Suppressor macrophage (primary cell): ENCODE results near the gene CACNA1A.
A peak's percentile ranks its signal among the peaks of the same experiment; 100 is the strongest.

Experiments used
- DNase-seq, 4 experiments: peaks; one replicate each; pipeline ENCODE4 v3.0.0-alpha.2; 2020 to 2022

The CACNA1A gene

DNA sequence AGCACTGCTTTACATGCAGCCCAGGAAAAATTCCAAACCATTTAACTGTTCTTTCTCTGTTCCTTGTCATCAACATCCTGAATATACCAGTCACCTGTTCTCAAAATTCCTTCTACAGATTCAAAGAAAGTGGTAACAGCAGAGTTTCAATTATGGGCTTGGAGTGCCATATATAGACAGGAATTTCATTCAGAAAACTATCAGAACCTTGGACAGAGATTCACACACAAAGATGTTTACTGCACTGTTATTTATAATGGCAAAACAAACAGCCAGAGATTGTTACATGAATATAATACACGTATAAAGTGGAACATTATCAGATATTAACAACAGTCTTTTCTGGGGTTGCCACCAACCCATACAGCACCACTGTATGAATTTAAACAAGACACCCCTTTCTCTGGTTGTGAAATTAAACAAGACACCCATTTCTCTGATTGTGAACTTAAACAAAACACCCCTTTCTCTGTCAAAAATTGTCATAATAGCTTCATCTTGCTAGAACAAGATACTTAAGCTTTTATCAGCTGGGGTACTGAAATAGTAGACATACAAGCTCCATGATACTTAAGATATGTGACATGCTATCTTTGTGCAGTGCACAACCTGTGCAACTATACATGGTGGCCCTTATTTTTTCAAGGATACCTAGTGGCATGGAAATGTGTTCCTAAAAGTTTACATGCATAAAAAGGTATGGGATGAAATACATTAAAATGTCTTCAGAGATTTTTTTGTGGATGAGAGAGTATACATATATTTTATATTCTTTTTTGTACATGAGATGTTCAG is 12.6 kb downstream of the CACNA1A start:
- peak in 1 of 4 experiments; percentile 6 for DNase-seq

DNA sequence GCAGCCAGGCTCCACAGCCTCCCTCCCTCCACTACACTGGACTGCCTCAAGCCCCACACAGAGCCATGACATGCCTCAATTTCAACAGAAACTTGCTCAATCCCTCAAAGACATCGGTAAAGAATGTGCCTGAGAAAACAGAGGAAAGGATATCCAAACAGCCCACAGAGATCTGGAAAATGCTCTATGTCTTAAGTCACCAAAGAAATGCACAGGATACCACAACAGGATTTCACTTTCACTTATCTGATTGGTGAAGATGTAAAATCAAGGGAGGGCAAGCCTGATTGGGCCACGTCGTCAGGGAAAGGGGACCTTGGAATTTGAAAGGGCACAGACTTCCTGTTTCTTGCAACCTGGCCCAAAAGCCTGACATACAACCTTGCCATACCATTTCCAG is 14.2 kb downstream of the CACNA1A start:
- no peak for DNase-seq

DNA sequence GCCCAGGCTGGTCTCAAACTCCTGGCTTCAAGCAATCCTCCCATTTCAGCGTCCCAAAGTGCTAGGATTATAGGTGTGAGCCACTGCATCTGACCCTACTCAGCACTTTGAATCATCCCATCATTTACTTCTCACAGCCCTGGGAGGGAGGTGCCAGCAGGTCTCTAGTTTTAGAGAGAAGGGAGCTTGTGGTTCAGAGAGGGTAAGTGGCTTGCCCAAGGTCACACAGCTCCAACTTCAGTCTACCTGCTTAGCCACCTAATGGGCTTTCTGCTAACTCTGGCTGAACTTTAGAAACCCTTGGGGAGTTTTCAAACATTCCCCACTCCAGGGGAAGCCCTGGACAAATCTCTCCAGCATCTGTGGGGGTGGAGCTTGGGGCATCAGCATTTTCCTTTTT is 18.3 kb downstream of the CACNA1A start:
- DNase-seq: no peak

DNA sequence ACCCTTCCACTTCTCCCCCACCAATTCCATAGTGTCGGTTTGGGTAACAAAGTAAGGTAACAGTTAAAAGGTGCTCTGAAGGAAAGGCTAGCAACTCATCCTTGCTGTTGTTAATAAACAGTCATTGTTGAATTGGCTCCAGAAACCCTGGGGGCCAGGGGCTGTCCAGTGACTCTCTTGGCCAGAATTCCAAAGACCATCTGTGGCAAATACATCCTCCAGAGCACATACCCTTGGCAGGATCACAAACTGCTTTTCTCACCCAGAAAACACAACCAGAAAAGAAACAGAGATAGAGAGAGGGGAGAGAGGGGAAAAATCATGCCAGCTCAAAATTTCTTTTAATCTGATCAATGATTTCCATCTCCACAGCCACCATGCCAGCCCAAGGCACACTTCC is 22.1 kb downstream of the CACNA1A start:
- no peak for DNase-seq

DNA sequence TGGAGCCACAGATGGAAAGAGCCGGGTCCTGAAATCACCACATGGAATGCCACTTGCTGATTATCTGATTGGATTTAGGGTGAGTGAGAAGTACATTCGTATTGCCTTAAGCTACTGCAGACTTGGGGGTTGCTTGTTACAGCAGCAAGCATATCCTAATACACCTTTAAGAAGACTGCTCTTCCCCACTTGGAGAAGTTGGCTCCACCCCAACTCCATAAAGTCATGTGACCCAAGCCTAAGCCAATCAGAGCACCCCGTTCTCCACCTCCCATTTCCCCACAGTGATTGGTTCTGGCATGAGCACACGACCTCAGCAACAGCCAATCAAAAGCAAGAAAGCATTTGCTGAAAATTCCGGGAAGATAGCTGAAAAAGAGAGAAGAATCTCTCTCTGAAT is 23.1 kb downstream of the CACNA1A start:
- DNase-seq: no peak

DNA sequence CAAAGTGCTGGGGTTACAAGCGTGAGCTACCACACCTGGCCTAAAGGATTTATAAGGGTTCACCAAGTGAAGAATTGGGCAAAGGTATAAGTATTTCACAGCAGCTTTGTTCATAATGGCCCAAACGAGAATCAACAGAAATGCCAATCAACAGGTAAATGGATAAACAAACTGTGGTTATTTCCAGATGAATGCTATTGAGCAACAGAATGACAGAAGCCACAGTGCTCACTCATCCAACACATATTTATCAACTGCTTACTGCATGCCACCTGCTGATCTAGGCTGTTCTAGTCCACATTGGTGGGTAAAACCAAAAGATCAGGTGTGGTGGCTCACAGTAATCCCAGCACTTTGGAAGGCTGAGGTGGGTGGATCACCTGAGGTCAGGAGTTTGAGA is 27.7 kb downstream of the CACNA1A start:
- DNase-seq: no peak

DNA sequence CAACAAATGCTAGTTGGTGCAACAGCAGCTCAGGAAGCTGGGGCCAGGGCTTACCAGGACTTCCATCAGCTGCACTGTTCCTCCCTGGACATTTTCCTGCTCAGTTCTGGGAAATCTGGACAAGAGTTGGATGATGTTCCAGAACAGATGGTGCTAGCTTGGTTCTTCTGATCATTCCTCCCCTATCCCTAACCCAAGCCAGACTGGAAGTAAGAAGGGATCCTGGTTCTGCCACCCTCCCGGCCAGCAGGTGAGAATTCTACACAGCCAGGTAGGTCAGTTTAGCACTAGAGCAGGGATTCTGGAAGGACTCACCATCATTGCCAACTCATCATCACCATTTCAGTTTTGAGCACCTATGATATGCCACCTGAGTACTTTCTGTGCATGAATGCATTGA is 30.2 kb downstream of the CACNA1A start:
- DNase-seq: no peak

DNA sequence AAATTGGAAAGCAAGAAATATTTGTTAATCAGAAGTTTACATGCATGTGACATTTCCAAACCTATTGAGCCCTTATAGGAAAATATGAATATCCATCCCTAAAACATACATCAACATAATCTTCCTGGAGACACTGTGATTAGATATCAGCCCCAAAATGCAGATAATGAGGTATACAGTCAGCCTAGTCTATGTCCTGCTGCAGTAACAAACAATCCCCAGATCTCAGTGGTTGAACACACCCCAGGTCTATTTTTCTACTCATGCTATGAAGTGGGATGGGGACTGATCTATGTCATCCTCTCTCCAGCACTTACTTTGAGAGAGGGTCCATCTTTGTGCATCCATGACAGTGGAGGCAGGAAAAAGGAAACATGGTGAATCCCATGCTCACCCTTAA is 31.2 kb downstream of the CACNA1A start:
- no peak for DNase-seq

DNA sequence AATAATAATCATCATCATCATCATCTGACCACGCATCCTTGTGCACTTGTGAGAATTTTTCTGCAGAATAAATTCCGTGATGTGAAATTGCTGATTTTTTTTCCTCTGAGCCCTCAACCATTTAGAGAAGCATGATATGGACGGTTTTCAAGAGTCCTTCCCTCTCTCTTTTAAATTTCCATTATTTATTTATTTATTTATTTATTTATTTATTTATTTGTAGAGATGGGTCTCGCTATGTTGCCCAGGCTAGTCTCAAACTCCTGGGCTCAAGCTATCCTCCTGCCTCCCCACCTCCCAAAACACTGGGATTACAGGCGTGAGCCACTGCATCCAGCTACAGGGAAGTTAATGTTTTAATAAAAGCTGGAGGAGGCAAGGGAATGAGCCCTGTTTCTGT is 39.6 kb downstream of the CACNA1A start:
- no peak for DNase-seq

DNA sequence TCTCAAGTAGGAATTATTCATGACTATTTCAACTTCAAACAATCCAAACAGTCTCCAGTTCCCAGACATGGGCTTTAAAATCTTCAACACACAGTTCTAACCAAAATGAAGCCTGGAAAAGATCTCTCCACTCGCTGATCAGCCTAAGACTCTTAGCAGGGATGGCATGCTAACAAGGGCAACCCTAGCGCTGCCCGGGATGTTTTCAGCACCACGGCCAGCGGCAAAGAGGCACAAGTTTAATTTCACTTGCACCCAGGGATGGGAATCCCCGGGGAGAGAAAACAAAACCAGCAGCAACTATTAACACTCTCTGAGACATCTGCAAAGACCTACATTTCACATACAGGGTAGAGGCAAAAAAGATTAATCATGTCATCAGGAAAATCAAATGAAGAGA is 43.0 kb downstream of the CACNA1A start:
- peak; percentile 11 to 43 (median 24) for DNase-seq

DNA sequence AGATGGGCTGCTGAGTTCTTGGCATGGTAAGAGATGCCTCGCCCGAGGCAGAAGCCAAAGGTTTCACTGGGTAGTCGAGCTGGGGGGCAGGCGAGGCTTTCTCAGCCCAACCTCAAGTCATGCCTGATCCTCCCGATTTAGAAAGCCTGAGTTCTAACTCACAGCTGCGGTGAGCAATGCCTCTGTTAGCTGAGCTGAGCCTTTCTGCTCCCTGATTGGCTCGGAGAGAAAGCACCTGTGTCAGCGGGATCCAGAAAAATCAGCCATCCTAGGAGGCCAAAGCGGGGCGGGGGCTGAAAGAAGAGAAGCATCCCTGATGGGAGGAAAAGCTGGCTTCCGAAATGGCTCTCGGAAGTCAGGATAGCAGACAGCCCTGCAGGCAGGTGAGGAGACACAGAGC is 44.7 kb downstream of the CACNA1A start:
- no peak for DNase-seq

DNA sequence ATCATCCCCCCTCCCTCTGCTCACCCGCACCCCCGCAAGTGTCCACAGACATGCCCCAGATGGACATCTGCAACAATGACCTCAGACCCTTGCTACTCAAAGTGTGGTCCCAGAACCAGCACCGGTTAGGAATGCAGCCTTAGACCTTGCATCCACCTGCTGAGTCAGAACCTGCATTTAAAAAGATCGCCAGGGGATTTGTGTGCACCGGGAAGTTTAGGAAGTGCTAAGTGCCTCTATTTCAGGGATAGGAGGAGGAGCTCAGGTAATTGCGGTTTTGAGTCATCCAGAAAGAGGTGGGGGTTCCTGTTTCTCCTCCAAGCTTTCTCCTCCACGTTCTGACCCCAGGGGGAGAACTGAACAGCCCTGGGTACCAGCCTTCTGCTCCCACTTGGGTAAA is 46.2 kb downstream of the CACNA1A start:
- no peak for DNase-seq

DNA sequence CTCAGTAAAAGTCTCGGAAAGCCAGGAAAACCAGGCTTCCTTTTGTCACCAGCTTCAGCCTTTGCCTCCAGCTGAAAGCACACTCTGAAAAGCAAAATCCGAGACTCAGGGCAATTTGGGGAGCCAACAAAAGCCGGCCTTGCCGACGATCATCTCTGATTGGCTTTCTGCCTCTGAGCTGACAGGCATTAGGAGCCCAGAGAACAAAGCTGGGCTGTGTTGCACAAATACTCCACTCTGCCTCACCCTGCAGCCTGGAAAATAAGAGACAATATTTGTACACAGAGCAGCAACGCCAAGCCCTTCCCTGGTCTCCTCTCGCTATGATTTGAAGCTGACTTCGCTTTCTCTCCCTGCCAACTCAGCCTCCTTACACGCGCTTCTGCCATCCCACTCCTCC is 46.9 kb downstream of the CACNA1A start:
- DNase-seq: no peak

DNA sequence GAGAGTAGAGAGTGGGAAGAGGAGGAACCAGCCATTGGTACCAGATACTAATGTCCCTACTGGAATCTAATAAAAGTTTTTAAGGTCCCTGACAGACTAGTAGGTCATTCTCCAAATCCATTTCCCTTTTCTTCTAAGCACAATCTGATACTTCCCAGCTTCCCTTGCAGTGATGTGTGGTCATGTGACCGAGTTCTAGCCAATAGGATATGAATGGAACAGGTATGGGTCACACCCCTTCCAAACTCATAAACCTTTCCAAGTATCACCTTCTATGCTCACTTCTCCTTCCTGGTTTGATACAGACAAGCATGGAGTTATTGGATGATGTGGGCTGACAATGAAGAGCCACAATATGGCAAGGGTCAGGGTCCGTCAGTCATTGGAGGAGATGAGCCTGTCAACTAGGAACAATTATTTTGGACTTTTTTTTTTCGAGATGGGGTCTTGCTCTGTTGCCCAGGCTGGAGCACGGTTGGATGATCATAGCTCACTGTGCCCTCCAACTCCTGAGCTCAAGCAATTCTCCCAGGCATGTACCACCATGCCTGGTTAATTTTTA is 54.8 kb downstream of the CACNA1A start:
- no peak for DNase-seq

DNA sequence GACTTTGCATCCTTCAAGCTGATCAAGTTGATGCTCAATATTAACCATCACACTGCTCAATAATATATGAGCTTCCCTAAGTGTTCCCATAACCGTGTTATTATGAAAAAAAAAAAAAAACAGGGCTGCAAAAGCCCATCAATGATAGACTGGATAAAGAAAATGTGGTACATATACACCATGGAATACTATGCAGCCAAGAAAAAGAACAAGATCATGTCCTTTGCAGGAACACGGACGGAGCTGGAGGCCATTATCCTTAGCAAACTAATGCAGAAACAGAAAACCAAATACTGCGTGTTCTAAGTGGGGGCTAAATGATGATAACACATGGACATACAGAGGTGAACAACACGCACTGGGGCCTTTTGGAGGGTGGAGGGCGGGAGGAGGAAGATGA is 58.3 kb downstream of the CACNA1A start:
- DNase-seq: no peak

DNA sequence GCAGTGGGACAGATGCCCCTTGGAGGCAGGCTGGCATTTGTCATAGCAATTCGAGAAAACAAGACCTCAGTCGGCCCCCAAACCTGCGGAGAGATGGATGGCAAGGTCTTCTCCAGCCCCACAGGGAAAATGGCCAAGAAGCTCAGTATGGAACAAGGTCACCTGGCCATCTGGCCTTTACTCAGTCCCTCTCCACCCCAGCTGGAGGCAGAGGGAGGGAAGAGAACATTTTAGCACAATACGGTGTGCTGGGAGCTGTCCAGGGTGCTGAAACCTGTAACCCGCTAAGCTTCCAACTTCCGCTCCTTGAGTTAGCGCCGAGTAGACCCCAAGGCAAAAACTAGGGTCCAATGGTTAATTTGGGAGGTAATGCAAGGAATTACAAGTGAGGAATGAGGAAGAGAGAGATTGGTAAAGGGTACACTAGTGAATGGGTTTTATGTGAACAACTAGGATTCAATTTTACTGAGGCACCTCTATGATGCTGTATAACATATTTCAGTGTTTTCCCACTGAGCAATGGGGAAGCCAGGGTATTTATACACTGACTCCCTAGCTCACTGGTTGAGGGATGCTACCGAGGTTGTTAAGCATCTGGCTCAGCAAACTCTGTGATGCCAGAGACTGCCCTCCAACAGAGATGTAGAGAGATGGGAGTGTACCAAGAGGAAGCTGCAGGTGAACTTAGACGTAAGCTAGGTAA is 64.3 kb downstream of the CACNA1A start:
- peak; percentile 39 to 67 (median 56) for DNase-seq

DNA sequence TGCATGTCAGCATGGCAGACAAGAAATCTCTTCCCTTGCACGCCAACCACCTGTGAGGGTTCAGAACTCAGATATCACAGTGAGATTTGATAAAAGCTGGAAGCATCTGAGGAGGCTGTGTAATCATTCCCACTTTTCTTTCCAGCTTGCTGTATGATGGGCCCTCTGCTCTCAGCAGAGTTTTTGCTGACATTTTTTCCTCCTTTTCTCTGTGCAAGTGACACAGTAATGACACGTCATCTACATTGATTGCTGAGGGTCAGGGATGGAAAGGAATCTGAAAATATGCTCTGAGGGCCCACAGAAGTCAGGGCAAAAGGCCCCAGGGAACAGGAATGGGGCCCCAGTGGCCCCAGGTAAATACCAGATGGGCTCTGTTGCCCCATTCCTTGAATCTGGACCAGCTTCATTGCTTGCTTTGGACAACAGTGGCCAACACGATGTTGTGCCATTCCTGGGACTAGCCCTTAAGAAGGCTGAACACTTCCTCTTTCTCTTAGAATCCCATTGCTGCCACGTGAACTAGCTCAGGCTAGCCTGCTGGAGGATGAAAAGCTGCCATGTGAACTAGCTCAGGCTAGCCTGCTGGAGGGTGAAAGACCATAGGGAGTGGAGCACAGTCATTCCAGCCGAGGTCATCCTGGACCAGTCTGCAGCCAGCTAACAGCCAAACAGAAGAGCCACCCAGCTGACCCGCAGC is 68.2 kb downstream of the CACNA1A start:
- DNase-seq: peak in 1 of 4 experiments; percentile 17

DNA sequence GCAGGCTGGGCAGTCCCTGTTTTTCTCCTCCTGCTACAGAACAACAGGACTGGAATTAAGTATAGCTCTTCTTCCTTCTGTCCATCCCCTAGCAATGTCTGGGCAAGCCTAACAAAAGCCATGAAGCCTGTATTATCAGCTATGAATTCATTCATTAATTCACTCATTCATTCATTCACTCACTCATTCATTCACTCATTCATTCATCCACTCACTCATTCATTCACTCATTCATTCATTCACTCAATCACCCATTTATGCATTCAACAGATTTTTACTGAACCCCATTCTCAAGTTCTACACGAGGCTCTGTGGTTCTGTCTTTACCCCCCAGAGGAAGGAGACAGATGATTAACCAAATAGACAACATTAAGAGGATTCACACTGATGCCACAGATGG is 69.9 kb downstream of the CACNA1A start:
- no peak for DNase-seq

DNA sequence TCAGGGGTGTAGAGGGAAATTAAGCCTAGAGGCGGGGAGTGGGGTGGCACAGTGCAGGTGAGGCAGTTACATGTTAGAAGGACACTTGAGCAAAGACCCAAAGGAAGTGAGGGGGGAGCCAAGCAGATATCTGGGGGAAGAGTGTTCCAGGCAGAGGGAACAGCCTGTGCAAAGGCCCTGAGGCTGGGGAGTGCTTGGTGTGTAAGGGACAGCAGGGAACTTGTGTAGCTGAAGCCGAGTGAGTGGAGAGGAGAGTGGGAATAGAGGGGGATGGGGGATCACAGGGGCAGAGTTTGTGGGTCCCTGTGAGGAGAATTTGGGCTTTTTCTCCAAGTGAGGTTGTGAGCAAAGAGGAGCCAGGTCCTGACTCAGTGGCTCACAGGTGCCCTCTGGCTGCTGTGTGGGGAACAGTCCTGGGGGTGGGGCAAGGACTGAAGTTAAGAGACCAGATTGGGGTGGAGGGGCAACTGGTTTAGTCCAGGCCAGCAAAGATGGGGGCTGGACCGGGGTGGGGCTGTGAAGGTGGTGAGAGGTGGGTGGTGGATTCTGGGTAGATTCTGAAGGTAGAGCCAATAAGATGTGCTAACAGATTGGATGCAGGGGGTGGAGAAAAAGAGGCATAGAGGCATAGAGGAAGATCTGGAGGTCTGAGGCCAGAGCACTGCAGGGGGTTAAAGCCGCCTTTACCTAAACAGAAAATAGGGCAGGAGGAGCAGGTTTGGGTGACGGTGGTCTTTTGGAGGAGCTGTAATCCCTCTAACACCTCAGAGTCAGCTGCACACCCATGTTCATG is 75.3 kb downstream of the CACNA1A start:
- DNase-seq: peak; percentile 60 to 73 (median 67)

DNA sequence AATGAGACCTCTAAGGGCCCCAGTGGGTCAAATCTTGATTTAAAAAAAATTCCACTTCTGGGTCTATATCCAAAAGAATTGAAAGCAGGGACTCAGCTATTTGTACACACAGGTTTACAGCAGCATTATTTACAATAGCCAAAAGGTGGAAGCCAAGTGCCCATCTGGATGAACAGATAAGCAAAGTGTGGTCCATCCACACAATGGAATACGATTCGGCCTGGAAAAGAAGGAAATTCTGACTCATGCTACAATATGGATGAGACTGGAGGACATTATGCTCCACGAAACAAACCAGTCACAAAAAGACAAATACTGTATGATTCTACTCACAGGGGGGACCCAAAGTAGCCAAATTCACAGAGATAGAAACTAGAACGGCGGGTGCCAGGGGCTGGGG is 76.7 kb downstream of the CACNA1A start:
- no peak for DNase-seq

DNA sequence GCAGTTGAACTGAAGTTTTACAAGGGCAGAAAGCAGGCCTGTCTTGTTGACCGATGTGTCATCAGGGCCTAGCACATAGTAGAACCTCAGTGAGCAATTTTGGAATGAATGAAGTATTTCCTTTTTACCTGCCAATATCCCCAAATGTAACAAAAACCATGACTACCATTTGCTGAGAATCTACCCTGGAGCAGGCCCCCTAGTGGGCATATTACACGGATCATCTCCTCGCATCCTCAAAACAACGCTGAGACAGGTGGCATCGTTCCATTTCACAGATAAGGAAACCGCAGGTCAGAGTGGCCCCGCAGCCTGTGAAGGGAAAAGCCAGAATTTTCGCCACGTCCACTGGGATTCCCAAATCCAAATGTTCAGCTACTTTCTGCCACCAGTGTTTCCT is 77.9 kb downstream of the CACNA1A start:
- DNase-seq: peak; percentile 16 to 49 (median 32)

DNA sequence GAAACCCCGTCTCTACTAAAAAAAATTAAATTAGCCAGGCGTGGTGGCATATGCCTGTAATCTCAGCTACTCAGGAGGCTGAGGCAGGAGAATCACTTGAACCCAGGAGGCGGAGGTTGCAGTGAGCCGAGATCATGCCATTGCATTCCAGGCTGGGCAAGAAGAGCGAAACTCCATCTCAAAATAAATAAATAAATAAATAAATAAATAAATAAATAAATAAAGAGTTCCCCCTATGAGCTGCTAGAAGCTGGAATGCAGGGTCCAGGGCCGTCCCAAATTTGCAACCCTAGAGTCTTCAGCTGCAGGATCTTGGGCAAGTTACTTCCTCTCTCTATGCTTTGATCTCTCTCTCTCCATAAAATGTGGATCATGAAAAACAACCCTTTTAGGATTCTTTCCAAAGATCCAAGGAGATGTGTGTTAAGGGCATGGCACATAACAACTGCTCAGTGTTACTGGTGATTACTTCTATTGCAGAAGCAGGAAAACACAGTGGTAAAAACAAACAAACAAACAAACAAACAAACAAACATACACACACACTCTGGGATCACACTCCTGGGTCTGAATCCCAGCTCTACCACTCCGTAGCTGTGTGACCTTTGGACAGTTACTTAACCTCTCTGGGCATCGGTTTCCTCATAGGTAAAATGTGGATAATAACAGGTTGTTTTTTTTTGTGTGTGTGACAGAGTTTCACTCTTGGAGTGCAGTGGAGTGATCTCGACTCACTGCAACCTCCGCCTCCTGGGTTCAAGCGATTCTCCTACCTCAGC is 78.8 kb downstream of the CACNA1A start:
- DNase-seq: no peak
